Ovary (tissue), 9 donors: Measurements from ENCODE around the gene CFAP52. TPM values are rescaled to one million over a fixed set of nuclear protein-coding genes. Genes with fewer than 3 reads are reported as not detected.
"Not testable (repeated sequence)": the region's sequence is repeated elsewhere in the genome, so short reads cannot be mapped to it uniquely, and the experiment has no call there.

ENCODE experiments used
- DNase-seq, 5 donors: peaks; one replicate each; pipeline ENCODE4 v3.0.0-alpha.2; 2019 to 2020
- H3K27ac ChIP-seq, 2 donors: fragments of 200-600 bp; one replicate each; pipeline versions ENCODE4 v1.5.1 to v1.8.0; 2019 to 2022
- H3K27me3 ChIP-seq: fragments of 200-600 bp; one replicate; pipeline ENCODE4 v1.8.0; 2022
- H3K36me3 ChIP-seq: fragments of 200-600 bp; sonication (generic); one replicate; pipeline ENCODE4 v1.5.1; 2019
- H3K4me1 ChIP-seq: one replicate; pipeline ENCODE4 v1.8.1; 2013; ENCODE audit warnings: mild to moderate bottlenecking, moderate library complexity; ENCODE audit not compliant: insufficient read depth
- H3K4me3 ChIP-seq: fragments of 200-600 bp; sonication (generic); one replicate; pipeline ENCODE4 v1.5.1; 2017
- H3K9me3 ChIP-seq, 2 donors: fragments of 200-600 bp in 1 of 2; sonication (generic) in 1 of 2; one replicate each; pipeline versions ENCODE4 v1.5.1 to v1.8.1; 2013 to 2019; ENCODE audit warnings: mild to moderate bottlenecking in 1 of 2, moderate library complexity in 1 of 2
- CTCF ChIP-seq, 3 donors: fragments of 450-650 bp in 2 of 3; fragments of 200-600 bp in 1 of 3; IDR thresholded peaks; one replicate each; pipeline versions ENCODE4 v1.5.1 to v1.8.0; 2016 to 2022; ENCODE audit warnings: antibody characterized with exemption in 3 of 3, mild to moderate bottlenecking in 1 of 3
- EP300 ChIP-seq: sonication (generic); formaldehyde crosslinking; IDR thresholded peaks from one replicate; pipeline ENCODE4 v1.6.1; 2017; ENCODE audit warnings: antibody characterized with exemption
- POLR2A ChIP-seq: fragments of 450-650 bp; IDR thresholded peaks from one replicate; pipeline ENCODE4 v1.6.1; 2017; ENCODE audit warnings: antibody characterized with exemption, mild to moderate bottlenecking, moderate library complexity
- WGBS, 3 donors: extraction: QIAGEN DNeasy Blood & Tissue Kit in 1 of 3; methylation state at CpG; one replicate each; pipeline versions ENCODE4 v1.1.5 to v1.1.7; 2013 to 2017; 5-methylcytosine and 5-hydroxymethylcytosine counted together
- intact Hi-C, 4 donors: fragments of 100-400 bp; cut with DNase I; formaldehyde crosslinking; loops; one replicate each; pipeline versions ENCODE4 v1.11.0 to v1.15.1; 2022 to 2023
- polyA plus RNA-seq, 2 donors: library from polyadenylated mRNA; stranded (reverse); fragments of 200-250 nt in 1 of 2; fragments of 350-450 nt in 1 of 2; fragmentation: Illumina TruSeq in 1 of 2; extraction: RNeasy Lipid Tissue Mini Kit (QIAGEN cat#74804) in 1 of 2; gene quantifications; one replicate each; pipeline ENCODE4 v1.2.3, GENCODE V29; 2013 to 2014
- total RNA-seq, 7 donors: library from RNA; depleted of rRNA in 2 of 7; stranded (reverse); fragments of >200 nt in 2 of 7; fragmentation: NEBNext Ultra II Directional in 3 of 7; extraction: Animal tissue kit (Norgen Biotek cat#: 25700) in 3 of 7; gene quantifications; one replicate each; pipeline versions ENCODE4 v1.1.0 to v1.2.4, GENCODE V29; 2016 to 2023
- donor health status: DM: no; HTN: no; CAD: no; lungs with moderate emphysema.
- donor health status: DM: no; HTN: no; CAD: no.
- donor health status: Bipolar disorder and iron deficiency.
- donor health status: DM: yes; HTN: yes; CAD: no.
- donor health status: DM: no; HTN: no; CAD: no.
- donor health status: DM: yes; HTN: yes; CAD: no.

Gene CFAP52
- total and polyA plus RNA-seq, 9 donors, result 0.18 to 46.6 (median 1.1) TPM

- no peak for DNase-seq
- no peak overlapping the region for H3K27ac ChIP-seq
- no peak for TF ChIP-seq EP300
- H3K27me3 ChIP-seq, result no peaks in the 10 kb centered on the region
- peaks cover 8% of the 10 kb centered on the region for H3K4me1 ChIP-seq
- H3K9me3 ChIP-seq, result no peaks in the 10 kb centered on the region
- no peaks in the 10 kb centered on the region for H3K36me3 ChIP-seq
- 20 to 29% (median 28%) methylated on average over 4 of the region's 4 CpGs for WGBS, 3 donors
- intact Hi-C loops, result no loop called here
- H3K4me3 ChIP-seq, result no peak overlapping the region
Observed at GRCh38 chr17:9647014-9647413, 70.6 kb downstream of the CFAP52 start.

- no peak for DNase-seq
- 51 to 54% (median 53%) methylated on average over 3 of the region's 3 CpGs for WGBS, 3 donors
- H3K27me3 ChIP-seq, result no peaks in the 10 kb centered on the region
Observed at GRCh38 chr17:9648521-9649110, 72.2 kb downstream of the CFAP52 start.

GRCh38 chr17:9658593-9659211 lies 82.3 kb downstream of the CFAP52 start:
- H3K27ac ChIP-seq, result no peak overlapping the region
- H3K4me3 ChIP-seq, result no peak overlapping the region
- H3K36me3 ChIP-seq, result no peaks in the 10 kb centered on the region
- TF ChIP-seq CTCF (IDR thresholded peaks at IDR 0.05), result no peak
- no peaks in the 10 kb centered on the region for H3K27me3 ChIP-seq
- no peak for DNase-seq
- intact Hi-C loops, result no loop called here
- 32 to 49% (median 34%) methylated on average over 4 of the region's 4 CpGs for WGBS, 3 donors
- no peaks in the 10 kb centered on the region for H3K4me1 ChIP-seq
- no peaks in the 10 kb centered on the region for H3K9me3 ChIP-seq

More at GRCh38 chr17:9648521-9649110, 72.2 kb downstream of the CFAP52 start:
- no peak overlapping the region for H3K27ac ChIP-seq
- intact Hi-C loops, result no loop called here
- no peaks in the 10 kb centered on the region for H3K36me3 ChIP-seq
- H3K4me3 ChIP-seq, result no peak overlapping the region
- peaks cover 8% of the 10 kb centered on the region for H3K4me1 ChIP-seq
- H3K9me3 ChIP-seq, result no peaks in the 10 kb centered on the region
- TF ChIP-seq EP300, result no peak
- TF ChIP-seq CTCF (IDR thresholded peaks at IDR 0.05), result no peak
- no peak for TF ChIP-seq POLR2A

- DNase-seq, result no peak
- H3K27ac ChIP-seq, result no peak overlapping the region
- TF ChIP-seq POLR2A (no peak), EP300 (no peak), CTCF (IDR thresholded peaks at IDR 0.05) (no peak)
- intact Hi-C loops, result no loop called here
- no peaks in the 10 kb centered on the region for H3K27me3 ChIP-seq
- no peaks in the 10 kb centered on the region for H3K36me3 ChIP-seq
- 84 to 91% (median 85%) methylated on average over 2 of the region's 2 CpGs for WGBS, 3 donors
- H3K4me1 ChIP-seq, result no peaks in the 10 kb centered on the region
- no peak overlapping the region for H3K4me3 ChIP-seq
- H3K9me3 ChIP-seq, result no peaks in the 10 kb centered on the region
Observed at GRCh38 chr17:9661027-9661426, 84.6 kb downstream of the CFAP52 start.

- H3K9me3 ChIP-seq, H3K4me1 ChIP-seq, H3K27me3 ChIP-seq, DNase-seq, H3K4me3 ChIP-seq, H3K36me3 ChIP-seq, intact Hi-C loops, H3K27ac ChIP-seq: not testable (repeated sequence)
- WGBS, 3 donors, result 86 to 91% (median 89%) methylated on average over 11 of the region's 11 CpGs
Observed at GRCh38 chr17:9663511-9663910, 87.1 kb downstream of the CFAP52 start.
